ENCODE results near the gene SCNN1A. TPM values are rescaled to one million over a fixed set of nuclear protein-coding genes. Genes with fewer than 3 reads are reported as not detected.

SCNN1A gene
- total RNA-seq, 1 experiment from 2014 or later = 2.9 TPM

GRCh38 chr12:6334940-6335450 lies 40.4 kb downstream of the SCNN1A start:
- intact Hi-C loops (cut with micrococcal nuclease) = loop anchor here (5.0 kb wide), 1 partner anchor 38 kb away; no protein-coding TSS in a partner anchor
- ATAC-seq = no peak
- peaks cover 73% of the 10 kb centered on the region for H3K4me1 ChIP-seq (ENCODE audit: insufficient read depth, low read length)
- DNase-seq = no peak
- H3K4me2 ChIP-seq (ENCODE audit: low read length) = peak overlapping the region; percentile 85
- CTCF ChIA-PET = interaction anchor here (0.6 to 1.8 kb wide), 3 partner anchors 36 to 130 kb away, joined by 3 to 12 read pairs (median 5); no protein-coding TSS in a partner anchor
- no peak overlapping the region for H2AFZ ChIP-seq (ENCODE audit: low read length)
- H3F3A ChIP-seq (ENCODE audit: low read length, unreplicated experiment) = peaks cover 5% of the 10 kb centered on the region
- no TSS peak for BruUV-seq (replicated peaks)
- peaks cover 34% of the 10 kb centered on the region for H3K36me3 ChIP-seq (ENCODE audit: low read depth, low read length)
- H3K9me3 ChIP-seq (ENCODE audit: low read length) = no peaks in the 10 kb centered on the region
- H3K27me3 ChIP-seq (ENCODE audit: low read length) = no peaks in the 10 kb centered on the region
- H3K9me2 ChIP-seq (replicated peaks; ENCODE audit: low read length) = no peaks in the 10 kb centered on the region
- H3K9ac ChIP-seq (ENCODE audit: low read length) = peak overlapping the region; percentile 97
- peak overlapping the region; percentile 43; the same call in 1 of the 2 replicates for H3K4me3 ChIP-seq (ENCODE audit: low read length)
- peak overlapping the region; percentile 100 for H3K27ac ChIP-seq (ENCODE audit: low read length)
- POLR2A ChIA-PET (ENCODE audit: unreplicated experiment) = interaction anchor here (0.6 to 1.1 kb wide), 3 partner anchors 28 to 199 kb away, joined by 3 to 9 read pairs (median 4); partner anchors contain the start of gene GAPDH
- TF ChIP-seq EZH2phosphoT487 (IDR thresholded peaks at IDR 0.05; ENCODE audit: borderline replicate concordance, low read length) (no peak), CTCF (conservative IDR thresholded peaks at IDR 0.05; ENCODE audit: low read depth, low read length) (no peak), EZH2 (IDR thresholded peaks at IDR 0.05; ENCODE audit: low read length, unreplicated experiment) (no peak)
- 0 out of 2 replicates have a peak, but pooled peaks cover 9% of the 10 kb centered on the region for H4K20me1 ChIP-seq (ENCODE audit: low read length)
- peaks cover 64% of the 10 kb centered on the region for H3K79me2 ChIP-seq (ENCODE audit: low read length)

- H2AFZ ChIP-seq (ENCODE audit: low read length) = no peak overlapping the region
- intact Hi-C loops (cut with micrococcal nuclease) = no loop called here
- H3K4me3 ChIP-seq (ENCODE audit: low read length) = no peak overlapping the region
- peaks cover 38% of the 10 kb centered on the region for H3K36me3 ChIP-seq (ENCODE audit: low read depth, low read length)
- no peak for ATAC-seq
- H3K27me3 ChIP-seq (ENCODE audit: low read length) = no peaks in the 10 kb centered on the region
- no peak overlapping the region for H3K4me2 ChIP-seq (ENCODE audit: low read length)
- H3K79me2 ChIP-seq (ENCODE audit: low read length) = peaks cover 57% of the 10 kb centered on the region
- TF ChIP-seq EZH2 (IDR thresholded peaks at IDR 0.05; ENCODE audit: low read length, unreplicated experiment) (no peak), CTCF (conservative IDR thresholded peaks at IDR 0.05; ENCODE audit: low read depth, low read length) (no peak), EZH2phosphoT487 (IDR thresholded peaks at IDR 0.05; ENCODE audit: borderline replicate concordance, low read length) (no peak)
- CTCF ChIA-PET = interaction anchor here (0.6 kb wide), 1 partner anchor 51 kb away, joined by 8 read pairs; no protein-coding TSS in a partner anchor
- no peaks in the 10 kb centered on the region for H3K9me2 ChIP-seq (replicated peaks; ENCODE audit: low read length)
- H3K9ac ChIP-seq (ENCODE audit: low read length) = no peak overlapping the region
- BruUV-seq (replicated peaks) = no TSS peak
- peaks cover 69% of the 10 kb centered on the region for H3K4me1 ChIP-seq (ENCODE audit: insufficient read depth, low read length)
- no peak for DNase-seq
- POLR2A ChIA-PET (ENCODE audit: unreplicated experiment) = interaction anchor here (0.6 to 1.1 kb wide), 2 partner anchors 37 to 139 kb away, joined by 3 read pairs; no protein-coding TSS in a partner anchor
- H3K27ac ChIP-seq (ENCODE audit: low read length) = peak overlapping the region; percentile 100
- 0 out of 2 replicates have a peak, but pooled peaks cover 4% of the 10 kb centered on the region for H4K20me1 ChIP-seq (ENCODE audit: low read length)
- H3K9me3 ChIP-seq (ENCODE audit: low read length) = no peaks in the 10 kb centered on the region
- H3F3A ChIP-seq (ENCODE audit: low read length, unreplicated experiment) = peaks cover 5% of the 10 kb centered on the region
These were observed 41.0 kb downstream of the SCNN1A start for GRCh38 chr12:6334359-6334758.

GRCh38 chr12:6333566-6333965 lies 41.8 kb downstream of the SCNN1A start:
- Histone ChIP-seq H3K36me3 (ENCODE audit: low read depth, low read length) (peaks cover 40% of the 10 kb centered on the region), H3K9me2 (replicated peaks; ENCODE audit: low read length) (no peaks in the 10 kb centered on the region), H3K79me2 (ENCODE audit: low read length) (peaks cover 49% of the 10 kb centered on the region), H2AFZ (ENCODE audit: low read length) (no peak overlapping the region), H3K27me3 (ENCODE audit: low read length) (no peaks in the 10 kb centered on the region), H3K9me3 (ENCODE audit: low read length) (no peaks in the 10 kb centered on the region), H3K9ac (ENCODE audit: low read length) (0 out of 2 replicates have a peak overlapping the region, but pooled peaks have one; percentile 12), H3K4me2 (ENCODE audit: low read length) (no peak overlapping the region), H3F3A (ENCODE audit: low read length, unreplicated experiment) (peaks cover 5% of the 10 kb centered on the region), H3K4me1 (ENCODE audit: insufficient read depth, low read length) (peaks cover 61% of the 10 kb centered on the region), H3K4me3 (ENCODE audit: low read length) (no peak overlapping the region), H3K27ac (ENCODE audit: low read length) (peak overlapping the region; percentile 100), H4K20me1 (ENCODE audit: low read length) (no peaks in the 10 kb centered on the region)
- CTCF ChIA-PET = no interaction called here
- no peak for DNase-seq
- POLR2A ChIA-PET (ENCODE audit: unreplicated experiment) = no interaction called here
- BruUV-seq (replicated peaks) = no TSS peak
- no peak for TF ChIP-seq EZH2 (IDR thresholded peaks at IDR 0.05; ENCODE audit: low read length, unreplicated experiment)
- no peak for TF ChIP-seq CTCF (conservative IDR thresholded peaks at IDR 0.05; ENCODE audit: low read depth, low read length)
- no peak for TF ChIP-seq EZH2phosphoT487 (IDR thresholded peaks at IDR 0.05; ENCODE audit: borderline replicate concordance, low read length)
- ATAC-seq = no peak
- intact Hi-C loops (cut with micrococcal nuclease) = no loop called here

Data from PC-3 (cell line).